SK-N-MC (cell line): ENCODE data around the gene APOL6.

ENCODE experiments used
- DNase-seq: peaks from one replicate; pipeline ENCODE4 v3.0.0-alpha.2; 2011; ENCODE audit warnings: low read depth, low spot score
- H3K27ac ChIP-seq: fragments of 200-600 bp; sonication (generic); 2 replicates; pipeline ENCODE4 v1.5.1; 2016; ENCODE audit warnings: mixed run types
- H3K36me3 ChIP-seq: fragments of 200-600 bp; sonication (generic); 2 replicates; pipeline ENCODE4 v1.6.1; 2017; ENCODE audit warnings: antibody characterized with exemption, low read length, mixed read lengths; ENCODE audit not compliant: insufficient read depth
- H3K4me3 ChIP-seq: fragments of 200-600 bp; sonication (generic); 2 replicates; pipeline ENCODE4 v1.5.1; 2016
- H3K9ac ChIP-seq: fragments of 200-600 bp; sonication (generic); 2 replicates; pipeline ENCODE4 v1.8.0; 2017; ENCODE audit warnings: mixed run types, mixed read lengths; ENCODE audit not compliant: insufficient read length
- H3K9me3 ChIP-seq: fragments of 200-600 bp; sonication (generic); 2 replicates; pipeline ENCODE4 v1.6.1; 2017; ENCODE audit warnings: low read depth, mild to moderate bottlenecking, antibody characterized with exemption, low read length, moderate library complexity, mixed read lengths
- EZH2 ChIP-seq: fragments of 200-600 bp; sonication (generic); IDR thresholded peaks from one replicate; pipeline ENCODE4 v1.6.1; 2017; ENCODE audit warnings: antibody characterized with exemption
- FOXP2 ChIP-seq: optimal IDR thresholded peaks from 2 replicates; pipeline ENCODE3; 2011; ENCODE audit warnings: mild to moderate bottlenecking, moderate library complexity; ENCODE audit not compliant: insufficient read depth; ENCODE audit errors: extremely low read length, control extremely low read depth
- POLR2AphosphoS5 ChIP-seq: IDR thresholded peaks from 2 replicates; pipeline ENCODE4 v1.6.1; 2012; ENCODE audit warnings: mild to moderate bottlenecking, low read depth, low read length, borderline replicate concordance

APOL6 gene

DNA sequence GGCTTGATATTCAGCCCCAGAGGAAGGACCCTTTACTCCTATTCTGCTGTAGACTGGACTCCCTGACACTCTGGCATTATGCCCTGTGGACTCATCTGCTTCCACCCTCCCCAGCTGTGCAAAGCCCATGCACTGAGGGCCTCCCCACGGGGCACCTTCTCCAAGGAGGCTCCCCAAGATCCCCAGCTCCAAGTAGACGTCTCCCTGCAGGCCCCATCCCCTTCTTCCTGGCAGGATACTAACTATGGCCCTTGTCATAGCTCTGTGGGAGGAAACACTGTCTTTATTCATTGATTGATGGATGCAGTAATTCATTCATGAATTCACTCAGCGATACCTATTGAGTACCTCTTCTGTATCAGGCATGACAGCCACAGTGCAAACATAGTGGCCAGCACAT is 15.3 kb upstream of the APOL6 start:
- no peak overlapping the region for H3K4me3 ChIP-seq
- H3K9me3 ChIP-seq = no peaks in the 10 kb centered on the region
- H3K27ac ChIP-seq = no peak overlapping the region
- TF ChIP-seq EZH2 = no peak
- no peak for TF ChIP-seq POLR2AphosphoS5
- no peak for TF ChIP-seq FOXP2
- no peak for DNase-seq
- no peak overlapping the region for H3K9ac ChIP-seq
- H3K36me3 ChIP-seq = no peaks in the 10 kb centered on the region

DNA sequence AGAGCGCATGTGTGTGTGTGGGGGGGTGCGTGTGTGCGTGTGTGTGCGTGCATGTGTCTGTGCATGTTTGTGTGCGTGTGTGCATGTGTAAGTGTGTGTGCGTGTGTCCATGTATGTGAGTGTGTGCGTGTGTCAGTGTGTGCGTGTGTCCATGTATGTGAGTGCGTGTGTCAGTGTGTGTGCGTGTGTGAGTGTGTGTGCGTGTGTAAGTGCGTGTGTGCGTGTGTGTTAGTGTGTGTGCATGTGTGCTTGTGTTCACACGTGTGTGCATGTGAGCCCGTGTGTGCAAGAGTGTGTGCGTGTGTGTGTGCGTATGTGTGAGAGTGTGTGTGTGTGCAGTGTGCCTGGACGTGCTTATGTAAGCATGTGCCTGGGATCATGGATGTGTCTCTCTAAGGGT is 14.7 kb upstream of the APOL6 start:
- Histone ChIP-seq H3K9ac (no peak overlapping the region), H3K36me3 (no peaks in the 10 kb centered on the region), H3K4me3 (no peak overlapping the region), H3K27ac (no peak overlapping the region), H3K9me3 (no peaks in the 10 kb centered on the region)
- no peak for TF ChIP-seq POLR2AphosphoS5
- no peak for TF ChIP-seq EZH2
- TF ChIP-seq FOXP2 = no peak
- no peak for DNase-seq

DNA sequence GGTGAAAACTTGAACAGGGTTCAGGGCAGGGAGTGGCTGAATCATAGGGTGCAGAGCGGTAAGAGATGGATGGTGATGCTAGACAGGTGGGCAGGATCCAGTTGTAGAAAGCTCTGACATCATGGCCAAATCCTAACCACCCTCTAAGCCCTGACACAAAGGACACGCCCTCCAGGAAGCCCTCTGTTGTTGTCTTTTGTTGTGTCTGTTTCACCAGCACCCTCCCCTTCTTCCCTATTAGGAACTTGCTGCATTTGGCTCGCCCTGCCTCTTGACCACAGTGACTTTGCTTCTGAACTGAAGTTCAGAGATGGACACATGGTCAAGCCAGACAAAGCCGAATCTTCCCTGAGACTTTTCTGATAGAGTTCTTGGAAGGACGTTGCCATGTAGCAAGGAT is 14.2 kb upstream of the APOL6 start:
- Histone ChIP-seq H3K4me3 (no peak overlapping the region), H3K9me3 (no peaks in the 10 kb centered on the region), H3K9ac (no peak overlapping the region), H3K36me3 (no peaks in the 10 kb centered on the region), H3K27ac (no peak overlapping the region)
- TF ChIP-seq POLR2AphosphoS5 = no peak
- no peak for TF ChIP-seq FOXP2
- no peak for TF ChIP-seq EZH2
- no peak for DNase-seq

DNA sequence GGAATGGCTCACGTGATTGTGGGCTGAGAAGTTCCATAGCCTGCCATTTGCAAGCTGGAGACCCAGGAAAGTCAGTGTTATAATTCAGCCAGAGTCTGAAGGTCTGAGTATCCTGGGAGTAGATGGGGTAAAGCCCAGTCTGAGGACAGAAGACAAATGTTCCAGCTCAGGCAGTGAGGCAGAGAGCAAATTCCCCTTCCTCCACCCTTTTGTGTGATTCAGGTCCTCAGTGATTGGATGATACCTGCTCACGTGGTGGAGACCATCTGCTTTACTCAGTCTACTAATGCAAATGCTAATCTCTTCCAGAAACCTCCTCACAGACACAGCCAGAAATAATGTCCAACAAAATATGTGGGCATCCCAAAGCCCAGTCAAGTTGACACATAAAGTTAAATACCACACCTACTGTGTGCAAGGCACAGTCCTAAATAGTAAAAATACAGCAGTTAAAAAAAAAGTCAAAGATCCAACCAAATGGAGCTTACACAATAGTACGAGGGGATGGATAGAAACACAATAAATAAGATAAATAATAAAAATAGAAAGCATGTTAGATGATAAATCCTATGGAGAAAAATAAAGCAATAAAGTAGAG is 13.2 kb upstream of the APOL6 start:
- no peak overlapping the region for H3K4me3 ChIP-seq
- no peak overlapping the region for H3K9ac ChIP-seq
- TF ChIP-seq FOXP2 (no peak), EZH2 (no peak), POLR2AphosphoS5 (no peak)
- H3K27ac ChIP-seq = no peak overlapping the region
- H3K36me3 ChIP-seq = no peaks in the 10 kb centered on the region
- H3K9me3 ChIP-seq = no peaks in the 10 kb centered on the region
- no peak for DNase-seq

DNA sequence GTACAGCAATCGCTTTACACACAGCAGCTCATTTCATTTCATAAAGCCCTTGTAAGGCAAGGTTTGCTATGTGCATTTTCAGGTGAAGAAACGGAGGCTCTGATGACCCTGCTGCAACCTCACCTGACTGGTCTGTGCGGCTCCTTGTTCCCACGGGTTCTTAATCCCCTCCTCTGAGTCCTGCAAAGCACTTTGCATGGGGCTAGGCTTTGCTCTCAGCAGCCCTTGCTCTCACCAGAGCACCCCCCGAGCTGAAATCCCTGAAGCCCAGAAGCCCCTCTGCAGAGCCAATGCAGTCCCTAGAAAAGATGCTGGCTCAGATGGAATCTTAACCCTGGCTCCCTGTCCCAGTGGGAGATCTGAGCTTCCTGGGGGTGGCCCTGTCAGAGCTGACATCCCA is 11.0 kb upstream of the APOL6 start:
- DNase-seq = no peak
- no peak overlapping the region for H3K4me3 ChIP-seq
- H3K27ac ChIP-seq = no peak overlapping the region
- no peaks in the 10 kb centered on the region for H3K9me3 ChIP-seq
- no peak for TF ChIP-seq POLR2AphosphoS5
- TF ChIP-seq FOXP2 = no peak
- TF ChIP-seq EZH2 = no peak
- H3K36me3 ChIP-seq = no peaks in the 10 kb centered on the region
- no peak overlapping the region for H3K9ac ChIP-seq

DNA sequence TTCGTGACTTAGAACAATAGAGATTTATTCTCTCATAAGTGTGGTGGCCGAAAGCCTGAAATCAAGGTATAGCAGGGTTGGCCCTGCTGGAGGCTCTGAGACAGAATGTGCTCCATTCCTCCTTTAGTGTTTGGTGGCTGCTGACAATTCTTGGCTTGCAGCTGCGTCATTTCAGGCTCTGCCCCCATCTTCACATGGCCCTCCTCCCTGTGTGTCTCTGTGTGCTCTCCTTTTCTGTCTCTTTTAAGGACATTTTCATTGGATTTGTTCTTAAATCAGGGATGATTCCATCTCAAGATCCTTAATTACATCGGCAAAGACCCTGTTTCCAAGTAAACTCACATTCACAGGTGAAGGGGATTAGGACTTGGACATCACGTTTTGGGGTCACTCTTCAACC is 10.2 kb upstream of the APOL6 start:
- no peaks in the 10 kb centered on the region for H3K36me3 ChIP-seq
- peak overlapping the region; percentile 30; the same call in 1 of the 2 replicates for H3K27ac ChIP-seq
- no peak for DNase-seq
- H3K4me3 ChIP-seq = no peak overlapping the region
- no peaks in the 10 kb centered on the region for H3K9me3 ChIP-seq
- TF ChIP-seq EZH2 (no peak), POLR2AphosphoS5 (no peak), FOXP2 (no peak)
- peak overlapping the region; percentile 39 for H3K9ac ChIP-seq

DNA sequence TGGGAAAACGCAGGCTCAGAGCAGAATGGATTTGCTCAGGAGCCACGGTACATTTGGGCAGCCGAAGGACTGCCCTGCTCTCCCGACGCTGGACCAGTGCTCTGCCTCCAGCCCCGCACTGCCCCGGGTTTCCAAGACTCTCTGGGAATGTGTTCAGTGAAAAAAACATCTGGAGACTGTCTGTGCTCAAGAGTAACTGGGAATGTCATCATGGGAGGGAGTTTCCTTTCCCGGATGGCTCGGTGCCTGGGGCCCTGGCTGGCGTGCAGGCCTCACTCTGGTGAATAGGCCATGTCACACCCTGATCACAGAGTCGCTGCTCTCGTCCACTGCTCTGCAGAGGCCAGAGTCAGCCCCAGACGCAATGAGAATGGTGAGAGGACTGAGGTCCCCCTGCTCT is 9.8 kb upstream of the APOL6 start:
- no peaks in the 10 kb centered on the region for H3K36me3 ChIP-seq
- H3K27ac ChIP-seq = peak overlapping the region; percentile 30; the same call in 1 of the 2 replicates
- TF ChIP-seq POLR2AphosphoS5 (no peak), EZH2 (no peak), FOXP2 (no peak)
- no peak overlapping the region for H3K4me3 ChIP-seq
- H3K9me3 ChIP-seq = no peaks in the 10 kb centered on the region
- H3K9ac ChIP-seq = peak overlapping the region; percentile 39
- DNase-seq = no peak

DNA sequence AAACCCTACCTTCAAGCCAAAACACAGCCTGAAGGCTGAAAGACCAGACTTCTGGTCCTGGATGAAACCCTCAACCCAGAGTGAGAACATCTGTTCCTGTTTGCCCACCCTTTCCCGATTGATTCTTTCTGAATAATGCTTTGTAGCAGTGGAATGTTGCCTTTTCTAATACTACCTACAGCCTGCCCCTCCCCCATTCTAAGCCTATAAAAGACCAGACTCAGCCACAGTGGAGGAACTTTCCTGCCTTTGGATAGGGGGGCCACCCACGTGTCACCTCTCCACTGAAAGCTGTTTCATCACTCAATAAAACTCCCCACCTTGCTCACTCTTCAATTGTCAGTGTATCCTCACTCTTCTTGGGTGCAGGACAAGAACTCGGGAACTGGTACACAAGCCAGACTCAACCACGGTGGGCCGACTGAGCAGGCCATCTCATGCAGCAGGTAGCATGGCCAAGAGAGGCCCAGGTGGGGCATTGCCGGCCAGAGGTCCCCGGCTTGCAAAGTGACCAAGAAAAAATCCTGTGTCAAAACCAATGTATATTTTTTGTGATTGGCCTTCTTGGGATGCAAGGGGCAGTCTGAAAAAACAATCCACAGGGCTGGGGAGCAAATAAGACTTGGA is 6.6 kb upstream of the APOL6 start:
- Histone ChIP-seq H3K4me3 (no peak overlapping the region), H3K9me3 (no peaks in the 10 kb centered on the region), H3K9ac (no peak overlapping the region), H3K36me3 (no peaks in the 10 kb centered on the region), H3K27ac (no peak overlapping the region)
- TF ChIP-seq FOXP2 (no peak), EZH2 (no peak), POLR2AphosphoS5 (no peak)
- DNase-seq = no peak

DNA sequence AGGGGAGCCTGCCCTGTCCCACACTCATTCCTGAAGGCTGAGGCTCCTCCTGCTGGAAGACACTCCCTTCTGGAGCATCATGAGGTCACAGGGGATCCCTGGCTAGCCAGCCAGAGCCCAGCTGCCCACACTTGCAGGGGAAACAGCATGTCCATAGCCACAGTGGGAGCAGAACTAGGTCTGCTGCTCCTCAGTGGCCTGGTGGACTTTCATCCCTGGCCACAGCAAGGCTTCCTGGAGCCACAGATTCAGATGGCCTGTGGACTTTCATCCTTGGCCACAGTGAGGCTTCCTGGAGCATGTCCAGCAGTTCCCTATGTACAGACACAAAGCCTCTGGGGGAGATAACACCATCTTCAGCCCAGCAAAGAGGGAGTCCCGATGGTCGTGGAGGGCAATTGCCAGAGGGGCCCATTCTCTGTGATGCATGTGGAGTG is 5.9 kb upstream of the APOL6 start:
- Histone ChIP-seq H3K9me3 (no peaks in the 10 kb centered on the region), H3K27ac (no peak overlapping the region), H3K9ac (no peak overlapping the region), H3K4me3 (no peak overlapping the region), H3K36me3 (no peaks in the 10 kb centered on the region)
- DNase-seq = no peak
- TF ChIP-seq EZH2 (no peak), POLR2AphosphoS5 (no peak), FOXP2 (no peak)
